ENCODE results near the gene MPND. TPM values are rescaled to one million over a fixed set of nuclear protein-coding genes. Genes with fewer than 3 reads are reported as not detected.

The MPND gene
- total and polyA plus RNA-seq, 2 of the 13 experiments (the other 11 are each of a cell fraction or from before 2014, with no cell fraction given), result 10.8 to 15.8 TPM

- TF ChIP-seq BCL3 (CRISPR knock-in tag; IDR thresholded peaks at IDR 0.05) (0 out of 2 replicates have a peak, but pooled peaks have one; percentile 42), HDAC6 (IDR thresholded peaks at IDR 0.05; ENCODE audit: low read depth, low read length) (no peak), NRL (CRISPR knock-in tag; IDR thresholded peaks at IDR 0.05; ENCODE audit: borderline replicate concordance) (no peak), ZNF780A (CRISPR knock-in tag; IDR thresholded peaks at IDR 0.05) (no peak), KLF6 (CRISPR knock-in tag; IDR thresholded peaks at IDR 0.05) (no peak), MBD4 (IDR thresholded peaks at IDR 0.05; ENCODE audit: borderline replicate concordance, low read length) (no peak), TCF7L2 (IDR thresholded peaks at IDR 0.05; ENCODE audit: low read depth, low read length) (no peak), PHF21A (CRISPR knock-in tag; IDR thresholded peaks at IDR 0.05) (peak; percentile 58; the same call in 1 of the 2 replicates), CCAR2 (optimal IDR thresholded peaks at IDR 0.05; ENCODE audit: low read depth, low read length) (no peak), SP4 (CRISPR knock-in tag; IDR thresholded peaks at IDR 0.05) (peak; percentile 48; the same call in 1 of the 2 replicates), HOXA9 (CRISPR knock-in tag; IDR thresholded peaks at IDR 0.05; ENCODE audit: borderline replicate concordance) (no peak), STAG1 (CRISPR knock-in tag; IDR thresholded peaks at IDR 0.05) (no peak), EZH2 (conservative IDR thresholded peaks at IDR 0.05; ENCODE audit: low read depth, low read length) (no peak), HDAC2 (CRISPR knock-in tag; IDR thresholded peaks at IDR 0.05) (0 out of 2 replicates have a peak, but pooled peaks have one; percentile 28), ZNF101 (CRISPR knock-in tag; IDR thresholded peaks at IDR 0.05; ENCODE audit: borderline replicate concordance, low read depth) (no peak), ZNF713 (CRISPR knock-in tag; IDR thresholded peaks at IDR 0.05) (no peak), ZNF496 (CRISPR knock-in tag; IDR thresholded peaks at IDR 0.05; ENCODE audit: insufficient replicate concordance) (no peak), ZNF563 (CRISPR knock-in tag; IDR thresholded peaks at IDR 0.05) (no peak), ETV5 (CRISPR knock-in tag; IDR thresholded peaks at IDR 0.05; ENCODE audit: borderline replicate concordance) (peak; percentile 71; the same call in 1 of the 2 replicates), SAP130 (CRISPR knock-in tag; IDR thresholded peaks at IDR 0.05; ENCODE audit: low read depth) (peak; percentile 67), POGZ (CRISPR knock-in tag; IDR thresholded peaks at IDR 0.05) (no peak)
- TF ChIP-seq, protein P1, sequence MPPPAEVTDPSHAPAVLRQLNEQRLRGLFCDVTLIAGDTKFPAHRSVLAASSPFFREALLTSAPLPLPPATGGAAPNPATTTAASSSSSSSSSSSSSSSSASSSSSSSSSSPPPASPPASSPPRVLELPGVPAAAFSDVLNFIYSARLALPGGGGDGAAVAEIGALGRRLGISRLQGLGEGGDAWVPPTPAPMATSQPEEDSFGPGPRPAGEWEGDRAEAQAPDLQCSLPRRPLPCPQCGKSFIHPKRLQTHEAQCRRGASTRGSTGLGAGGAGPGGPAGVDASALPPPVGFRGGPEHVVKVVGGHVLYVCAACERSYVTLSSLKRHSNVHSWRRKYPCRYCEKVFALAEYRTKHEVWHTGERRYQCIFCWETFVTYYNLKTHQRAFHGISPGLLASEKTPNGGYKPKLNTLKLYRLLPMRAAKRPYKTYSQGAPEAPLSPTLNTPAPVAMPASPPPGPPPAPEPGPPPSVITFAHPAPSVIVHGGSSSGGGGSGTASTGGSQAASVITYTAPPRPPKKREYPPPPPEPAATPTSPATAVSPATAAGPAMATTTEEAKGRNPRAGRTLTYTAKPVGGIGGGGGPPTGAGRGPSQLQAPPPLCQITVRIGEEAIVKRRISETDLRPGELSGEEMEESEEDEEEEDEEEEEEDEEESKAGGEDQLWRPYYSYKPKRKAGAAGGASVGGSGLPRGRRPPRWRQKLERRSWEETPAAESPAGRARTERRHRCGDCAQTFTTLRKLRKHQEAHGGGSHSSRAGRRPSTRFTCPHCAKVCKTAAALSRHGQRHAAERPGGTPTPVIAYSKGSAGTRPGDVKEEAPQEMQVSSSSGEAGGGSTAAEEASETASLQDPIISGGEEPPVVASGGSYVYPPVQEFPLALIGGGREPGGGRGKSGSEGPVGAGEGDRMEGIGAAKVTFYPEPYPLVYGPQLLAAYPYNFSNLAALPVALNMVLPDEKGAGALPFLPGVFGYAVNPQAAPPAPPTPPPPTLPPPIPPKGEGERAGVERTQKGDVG (CRISPR knock-in tag; IDR thresholded peaks at IDR 0.05; ENCODE audit: borderline replicate concordance), result no peak
- TF ChIP-seq, protein P2, sequence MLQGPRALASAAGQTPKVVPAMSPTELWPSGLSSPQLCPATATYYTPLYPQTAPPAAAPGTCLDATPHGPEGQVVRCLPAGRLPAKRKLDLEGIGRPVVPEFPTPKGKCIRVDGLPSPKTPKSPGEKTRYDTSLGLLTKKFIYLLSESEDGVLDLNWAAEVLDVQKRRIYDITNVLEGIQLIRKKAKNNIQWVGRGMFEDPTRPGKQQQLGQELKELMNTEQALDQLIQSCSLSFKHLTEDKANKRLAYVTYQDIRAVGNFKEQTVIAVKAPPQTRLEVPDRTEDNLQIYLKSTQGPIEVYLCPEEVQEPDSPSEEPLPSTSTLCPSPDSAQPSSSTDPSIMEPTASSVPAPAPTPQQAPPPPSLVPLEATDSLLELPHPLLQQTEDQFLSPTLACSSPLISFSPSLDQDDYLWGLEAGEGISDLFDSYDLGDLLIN (CRISPR knock-in tag; IDR thresholded peaks at IDR 0.05; ENCODE audit: borderline replicate concordance), result no peak
- TF ChIP-seq, protein P3, sequence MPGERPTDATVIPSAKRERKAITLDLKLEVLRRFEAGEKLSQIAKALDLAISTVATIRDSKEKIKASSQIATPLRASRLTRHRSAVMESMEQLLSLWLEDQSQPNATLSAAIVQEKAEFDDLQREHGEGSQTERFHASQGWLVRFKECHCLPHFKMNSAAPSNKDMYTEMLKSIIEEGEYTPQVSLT (CRISPR knock-in tag; IDR thresholded peaks at IDR 0.05; ENCODE audit: borderline replicate concordance, low read depth), result no peak
Measured at GRCh38 chr19:4385291-4386040, 42.1 kb downstream of the MPND start (continued).

Measured in HepG2 (cell line).